NCI-H2227 (cell line): ENCODE results near the gene CAMSAP1.

Experiments used
- DNase-seq: peaks from one replicate; lab custom pipeline; 2025; ENCODE audit not compliant: unreplicated experiment; lab: John Stamatoyannopoulos, UW

CAMSAP1 gene

DNA sequence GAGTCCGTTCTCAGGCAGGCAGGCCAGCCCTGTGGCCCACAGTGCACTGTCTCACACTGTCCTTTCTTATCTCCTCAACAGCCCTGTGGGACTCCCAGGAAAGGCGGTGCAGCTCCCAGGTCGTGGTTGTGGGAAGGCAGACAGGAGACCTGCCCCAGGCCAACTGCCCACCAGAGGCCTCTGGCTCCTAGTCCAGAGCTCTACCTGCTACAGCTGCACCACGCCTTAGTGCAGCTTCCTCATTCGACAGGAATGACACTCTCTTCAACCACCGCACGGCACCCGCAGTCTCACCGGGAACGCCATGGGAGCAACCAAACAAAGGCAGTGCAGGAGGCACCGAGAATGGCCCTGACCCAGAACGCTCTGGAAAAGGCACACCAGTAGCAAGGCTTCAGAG, 25.3 kb downstream of the CAMSAP1 start:
- no peak for DNase-seq

DNA sequence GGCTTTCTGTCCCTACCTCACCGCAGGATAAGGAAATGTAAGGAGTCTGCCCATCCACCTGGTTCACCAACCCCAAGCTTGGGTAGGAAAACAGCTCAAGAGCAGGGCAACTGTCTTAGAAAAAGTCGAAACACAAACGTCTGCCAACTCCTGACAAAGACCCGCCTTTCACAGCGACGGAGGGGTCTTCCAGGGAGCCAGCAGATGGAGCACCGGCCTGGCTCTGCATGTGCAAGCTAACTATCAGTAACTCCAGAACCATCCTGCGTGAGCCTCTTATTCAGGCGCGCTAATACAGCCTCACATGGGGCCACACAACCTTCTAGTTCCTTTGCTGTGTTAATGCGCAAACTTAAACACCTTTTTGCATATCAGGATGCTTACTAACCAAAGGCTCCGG, 26.9 kb downstream of the CAMSAP1 start:
- DNase-seq, result no peak

DNA sequence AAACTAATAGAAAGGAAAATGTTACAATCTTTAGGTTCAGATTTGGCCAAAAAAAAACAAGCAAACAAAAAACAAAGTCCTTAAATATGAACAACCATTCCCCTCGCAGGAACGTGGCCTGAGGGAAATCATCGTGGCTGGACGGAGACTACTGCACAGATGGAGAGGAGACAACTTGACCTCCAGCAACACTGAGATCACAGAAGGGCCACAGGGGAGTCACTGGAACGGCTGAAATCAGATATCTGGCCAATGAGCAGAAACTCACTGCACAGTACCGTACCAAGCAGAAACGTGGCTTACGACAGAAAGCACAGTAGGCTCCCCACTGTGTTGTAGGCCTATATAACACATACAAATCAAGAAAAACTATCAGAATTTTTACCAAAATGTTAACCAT, 27.7 kb downstream of the CAMSAP1 start:
- no peak for DNase-seq

DNA sequence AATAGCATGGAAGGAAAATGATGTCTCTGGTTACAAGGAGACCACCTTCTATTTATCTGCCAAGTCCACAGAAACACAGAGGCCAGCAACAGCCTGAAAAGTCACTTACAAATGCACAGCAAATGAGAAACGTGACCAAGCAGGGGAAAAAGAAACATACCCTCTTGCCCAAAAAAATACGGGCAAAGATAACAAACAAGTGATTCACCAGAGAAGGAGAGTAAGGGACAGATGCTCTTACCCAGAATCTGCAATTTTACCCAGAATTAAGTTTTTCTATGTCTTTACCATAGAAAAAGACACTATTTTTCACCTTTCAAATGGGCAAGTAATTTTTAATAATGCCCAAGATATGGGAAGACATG, 28.1 kb downstream of the CAMSAP1 start:
- DNase-seq, result no peak

DNA sequence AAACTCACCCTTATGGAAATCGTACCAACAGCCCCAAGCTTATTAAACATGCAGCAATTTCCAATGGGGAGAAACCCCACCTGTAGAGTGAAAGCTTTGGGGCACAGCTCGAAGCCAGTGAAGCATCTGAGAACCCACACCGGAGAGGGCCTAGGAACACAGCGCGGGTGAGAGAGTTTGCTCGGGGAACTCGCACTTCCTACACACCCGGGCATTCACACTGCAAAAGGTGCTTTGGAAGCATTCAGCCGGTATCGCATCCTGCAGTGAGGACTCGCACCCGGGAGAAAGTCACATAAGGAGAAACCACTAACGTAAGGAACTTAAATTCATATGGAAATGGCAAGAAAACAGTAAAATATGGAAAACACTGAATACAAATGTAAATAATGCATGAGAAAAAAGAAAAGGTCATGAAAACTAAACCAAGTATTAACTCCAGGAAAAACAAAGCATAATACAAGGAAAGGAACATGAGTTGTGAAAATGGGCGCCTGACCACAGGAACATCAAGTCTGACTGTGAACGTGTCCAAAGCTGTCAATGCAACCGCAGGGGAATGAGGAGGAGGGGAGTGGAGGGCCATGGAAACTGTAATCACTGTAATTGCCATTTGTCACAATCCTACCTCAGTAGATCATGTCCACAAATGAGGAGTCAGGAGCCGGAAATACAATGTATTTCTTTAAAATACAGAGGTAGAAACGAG, 28.7 kb downstream of the CAMSAP1 start:
- DNase-seq, result no peak

DNA sequence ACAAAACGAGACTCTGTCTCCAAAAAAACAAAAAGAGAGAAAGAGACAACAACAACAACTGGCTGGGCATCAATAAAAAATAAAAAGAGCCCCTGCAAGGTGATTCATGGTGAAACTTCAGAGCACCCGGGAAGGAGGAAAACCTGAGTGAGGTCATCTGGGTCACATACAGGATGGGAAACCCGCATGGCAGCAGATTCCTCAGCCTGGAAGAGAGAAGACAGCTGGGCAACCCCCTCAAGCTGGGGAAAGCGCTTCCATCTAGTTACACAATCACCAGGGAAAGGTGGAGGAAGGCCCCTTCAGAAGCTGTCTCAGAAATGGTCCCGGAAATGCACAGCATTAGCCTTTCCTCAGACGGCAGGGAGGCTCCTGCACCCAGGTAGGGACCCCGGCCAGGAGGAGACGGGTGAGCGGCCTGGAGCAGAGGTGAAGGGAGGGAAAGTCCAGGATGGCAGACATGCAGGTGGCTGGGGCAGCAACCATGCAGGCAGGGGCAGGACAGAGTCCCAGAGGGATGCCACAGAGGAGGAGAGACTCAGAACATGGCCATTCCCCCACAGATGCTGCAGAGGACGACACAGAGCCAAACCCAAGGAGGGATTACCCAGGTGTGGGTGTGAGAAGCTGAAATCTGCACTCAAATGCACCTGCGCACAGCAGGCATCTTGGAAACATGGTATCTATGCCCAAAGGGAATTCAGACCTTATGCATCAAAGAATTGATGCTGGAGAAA, 29.4 kb downstream of the CAMSAP1 start:
- DNase-seq, result no peak

DNA sequence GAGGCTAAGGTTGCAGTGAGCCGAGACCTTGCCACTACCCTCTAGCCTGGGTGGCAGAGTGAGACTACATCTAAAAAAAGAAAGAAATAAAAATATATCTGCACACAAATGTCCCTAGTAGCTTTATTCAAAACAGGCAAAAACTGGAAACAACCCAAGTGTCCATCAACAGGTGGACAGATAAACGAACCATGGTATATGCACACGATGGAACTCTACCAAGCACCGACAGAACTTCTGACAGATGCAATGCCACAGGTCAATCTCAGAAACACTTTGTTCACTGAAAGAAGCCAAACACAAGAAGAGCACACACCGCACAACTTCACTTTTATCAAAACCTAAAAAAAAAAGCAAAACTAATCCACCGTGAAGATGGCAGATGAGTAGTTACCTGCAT, 30.4 kb downstream of the CAMSAP1 start:
- DNase-seq, result no peak

DNA sequence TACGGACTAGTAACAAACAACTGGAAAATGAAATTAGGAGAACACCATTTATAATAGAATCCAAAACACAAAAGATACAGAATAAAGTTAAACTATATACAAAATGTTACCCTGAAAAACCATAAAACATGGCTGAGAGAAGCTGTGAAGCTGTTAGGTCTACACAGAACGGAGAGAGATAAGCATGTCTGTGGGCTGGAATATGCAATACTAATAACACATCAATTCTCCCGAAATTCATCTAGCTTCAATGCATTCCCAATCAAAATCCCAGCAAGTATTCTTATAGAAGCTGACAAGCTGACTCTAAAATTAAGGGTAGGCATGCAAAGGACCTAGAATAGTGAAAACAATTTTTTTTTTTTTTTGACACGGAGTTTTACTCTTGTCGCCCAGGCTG, 32.5 kb downstream of the CAMSAP1 start:
- no peak for DNase-seq

DNA sequence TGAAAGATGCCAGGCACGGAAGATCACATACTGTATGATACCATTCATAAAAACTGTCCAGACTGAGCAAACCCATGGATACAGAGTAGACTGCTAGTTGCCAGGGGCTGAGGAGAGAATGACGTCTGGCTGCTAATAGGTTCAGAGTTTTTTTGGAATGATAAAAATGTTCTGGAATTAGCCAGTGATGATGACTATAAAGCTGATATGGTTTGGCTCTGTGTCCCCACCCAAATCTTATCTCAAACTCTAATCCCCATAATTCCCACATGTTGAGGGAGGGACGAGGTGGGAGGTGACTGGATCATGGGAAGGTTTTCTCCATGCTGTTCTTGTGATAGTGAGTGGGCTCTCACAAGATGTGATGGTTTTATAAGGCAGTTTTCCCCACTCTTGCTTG, 37.4 kb downstream of the CAMSAP1 start:
- no peak for DNase-seq

DNA sequence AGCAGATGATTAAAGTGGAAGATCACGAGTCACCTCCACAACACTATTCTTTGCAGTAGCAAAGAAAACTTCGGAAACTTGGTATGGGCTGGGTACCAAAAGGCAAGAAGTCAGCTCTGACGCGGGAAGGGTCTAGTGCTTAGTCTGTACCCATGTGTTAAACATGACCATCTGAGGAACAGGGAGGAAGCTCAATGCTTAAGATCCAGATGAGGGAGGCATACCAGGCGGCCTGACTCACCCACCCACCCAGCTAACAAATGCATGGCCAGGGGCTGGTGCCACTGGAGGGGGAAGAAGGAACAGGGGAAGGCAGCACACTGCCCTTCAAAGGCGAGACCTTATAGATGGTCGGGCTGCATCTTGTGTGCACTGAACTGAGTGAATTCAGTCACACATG, 41.8 kb downstream of the CAMSAP1 start:
- no peak for DNase-seq

DNA sequence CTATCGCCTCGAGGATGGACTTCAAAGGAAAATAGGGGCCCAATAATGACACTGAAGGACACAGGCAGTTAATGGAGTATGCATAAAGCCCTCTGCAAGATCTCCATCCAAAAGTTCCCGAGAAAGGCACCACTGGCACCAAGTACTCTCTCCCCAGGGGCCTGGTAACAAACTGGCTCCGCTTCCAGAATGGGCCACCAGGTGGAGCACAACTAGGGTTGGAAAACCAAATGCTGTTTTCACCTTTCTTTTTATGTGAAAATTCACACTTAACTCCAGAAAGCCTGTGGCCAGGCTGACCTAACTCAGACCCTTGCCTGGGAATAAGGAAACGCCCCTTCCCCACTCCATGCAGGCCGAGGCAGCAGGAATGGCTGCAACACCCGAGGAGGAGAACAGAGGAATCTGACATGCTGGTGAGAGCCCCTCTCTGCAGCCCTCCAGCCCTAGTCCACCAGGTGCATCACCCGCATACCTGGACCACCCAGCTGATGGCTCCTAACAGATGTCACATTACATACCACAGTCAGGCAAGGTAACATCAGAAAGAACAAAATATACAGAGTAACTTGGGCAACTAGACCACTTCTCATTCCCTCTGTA, 42.8 kb downstream of the CAMSAP1 start:
- DNase-seq, result peak; percentile 61

DNA sequence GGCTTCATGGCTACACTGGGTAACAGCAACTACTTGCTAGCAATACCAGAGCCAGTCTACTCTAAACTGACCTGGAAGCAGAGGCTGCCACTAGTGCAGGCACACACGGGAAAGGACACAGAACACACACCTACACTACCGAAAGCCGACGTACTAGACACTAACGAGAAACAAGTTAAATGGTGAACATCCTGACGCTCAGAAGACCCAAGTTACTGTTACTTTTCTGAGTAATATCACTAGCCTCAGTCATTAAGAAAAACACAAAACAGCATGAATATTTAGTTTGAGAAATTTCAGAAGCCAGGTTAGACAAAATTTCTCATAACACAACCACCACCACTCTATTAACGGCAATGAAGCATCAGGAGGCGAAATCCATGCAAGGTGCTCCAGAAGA, 44.5 kb downstream of the CAMSAP1 start:
- DNase-seq, result no peak

DNA sequence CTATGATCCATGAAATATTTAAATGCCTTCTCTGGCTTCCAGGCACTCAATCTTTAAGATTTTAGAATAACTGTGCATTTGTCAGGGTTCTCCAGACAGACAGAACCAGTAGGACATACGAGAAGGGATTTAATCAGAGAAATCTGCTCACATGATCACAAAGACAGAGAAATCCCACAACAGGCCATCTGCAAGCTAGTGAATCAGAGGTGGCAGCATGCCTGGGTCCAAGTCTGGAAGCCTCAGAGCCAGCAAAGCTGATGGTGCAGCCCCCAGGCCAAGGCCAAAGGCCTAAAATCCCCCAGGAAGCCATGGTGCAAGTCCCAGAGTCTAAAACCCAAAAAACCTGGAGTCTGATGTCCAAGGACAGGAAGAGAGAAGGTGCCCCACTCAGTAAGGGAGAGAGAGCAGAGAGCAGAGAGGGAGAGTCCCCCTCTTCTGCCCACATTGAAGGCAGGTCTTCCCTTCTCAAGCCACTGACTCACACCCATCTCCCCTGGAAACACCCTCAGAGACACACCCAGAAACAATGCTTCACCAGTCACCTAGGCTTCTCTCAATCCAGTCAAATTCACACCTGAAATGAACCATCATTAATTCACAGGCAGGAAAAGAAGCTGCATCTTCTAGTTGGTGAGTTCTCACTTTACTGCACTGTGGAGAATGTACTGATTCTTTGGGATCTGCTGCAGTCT, 48.7 kb downstream of the CAMSAP1 start:
- no peak for DNase-seq

DNA sequence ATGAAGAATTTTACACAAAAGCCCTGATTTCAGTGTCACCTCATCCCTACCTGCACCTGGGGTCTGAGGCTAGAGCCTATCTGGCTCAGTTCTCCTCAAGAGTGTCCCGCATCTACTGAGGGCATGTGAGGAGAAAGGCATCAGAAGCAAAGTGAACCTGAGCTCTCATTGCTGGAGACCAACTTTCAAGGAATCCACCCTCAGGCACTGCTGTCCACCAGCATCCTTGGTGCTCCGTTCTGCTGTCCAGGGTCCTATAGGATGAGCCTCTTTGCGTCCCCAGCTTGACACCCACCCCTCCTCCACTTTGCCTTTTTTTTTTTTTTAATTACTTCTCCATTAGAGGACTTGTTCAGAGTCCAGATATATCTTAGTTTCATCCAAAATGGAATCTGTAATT, 49.5 kb downstream of the CAMSAP1 start:
- no peak for DNase-seq

DNA sequence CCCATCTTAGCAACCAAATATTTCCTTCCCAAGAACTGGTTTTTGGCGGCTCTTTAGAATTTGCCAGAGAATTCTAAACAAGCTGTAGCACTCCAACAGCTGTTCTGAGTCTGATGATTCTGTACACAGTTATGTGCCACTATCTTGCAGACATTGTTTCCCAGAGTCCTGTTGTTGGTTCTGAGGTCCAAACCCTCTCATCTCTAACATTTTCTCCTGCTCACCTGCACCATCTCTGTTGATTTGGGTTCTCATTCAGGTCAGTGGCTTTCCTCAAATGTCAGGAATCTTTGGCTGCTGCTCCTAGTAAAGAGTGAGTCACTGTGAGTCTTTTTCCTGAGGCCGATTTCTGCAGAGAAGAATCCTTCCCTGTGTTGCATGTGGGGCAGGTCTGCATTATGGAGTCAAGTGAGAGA, 50.0 kb downstream of the CAMSAP1 start:
- DNase-seq, result no peak

DNA sequence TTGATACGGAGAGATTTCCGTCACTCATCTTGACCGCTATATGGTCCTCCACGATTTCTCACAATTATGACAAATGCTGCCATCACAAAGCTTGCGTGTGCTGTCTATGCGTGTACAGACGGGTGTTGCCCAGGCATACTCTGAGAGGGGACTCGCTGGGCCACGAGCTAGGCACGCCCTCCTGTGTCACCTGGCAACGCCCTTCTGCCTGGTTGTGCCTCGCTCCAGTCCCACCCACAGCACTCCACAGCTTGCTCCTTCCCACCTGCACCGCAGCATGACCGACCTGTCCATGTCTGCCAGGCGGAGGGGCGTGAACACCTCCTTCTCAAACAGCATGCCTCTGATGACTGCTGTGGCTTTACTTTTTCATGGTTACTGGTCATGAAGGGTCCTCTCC, 55.6 kb downstream of the CAMSAP1 start:
- no peak for DNase-seq

DNA sequence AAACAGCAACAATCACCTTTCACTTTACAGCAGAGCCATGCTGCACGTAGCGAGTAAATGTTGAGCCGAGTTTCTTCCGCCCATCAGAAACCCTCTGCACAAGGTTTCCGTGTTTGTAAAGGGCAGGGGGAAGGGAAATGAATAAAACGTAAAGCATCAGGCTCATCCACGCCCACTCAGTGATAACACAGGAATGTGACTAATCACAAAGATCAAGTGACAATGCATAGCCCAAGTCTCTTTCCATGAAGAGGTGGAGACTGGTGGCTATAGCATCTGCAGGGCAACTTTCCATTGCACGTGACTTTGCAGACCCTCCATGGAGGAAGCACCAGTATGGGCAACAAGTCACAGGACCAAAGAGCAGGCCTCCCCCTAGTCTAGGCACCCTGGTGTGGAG, 56.6 kb downstream of the CAMSAP1 start:
- DNase-seq, result no peak

DNA sequence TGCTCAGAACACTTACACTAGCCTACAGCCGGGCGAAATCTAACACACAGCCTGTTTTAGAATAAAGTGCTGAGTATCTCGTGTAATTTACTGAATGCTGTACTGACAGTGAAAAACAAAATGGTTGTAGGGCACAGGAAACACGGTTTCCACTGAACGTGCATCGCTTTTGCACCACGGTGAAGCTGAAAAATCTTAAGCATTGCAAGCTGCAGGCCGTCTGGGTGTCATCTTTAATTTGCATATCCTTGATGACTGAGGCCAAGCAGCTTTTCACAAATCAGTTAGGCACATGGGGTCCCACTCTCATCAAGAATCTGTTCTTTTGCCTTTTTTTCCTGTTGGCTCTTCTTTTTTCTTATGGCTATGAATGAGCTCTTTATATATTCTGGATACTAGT, 58.2 kb downstream of the CAMSAP1 start:
- DNase-seq, result no peak

DNA sequence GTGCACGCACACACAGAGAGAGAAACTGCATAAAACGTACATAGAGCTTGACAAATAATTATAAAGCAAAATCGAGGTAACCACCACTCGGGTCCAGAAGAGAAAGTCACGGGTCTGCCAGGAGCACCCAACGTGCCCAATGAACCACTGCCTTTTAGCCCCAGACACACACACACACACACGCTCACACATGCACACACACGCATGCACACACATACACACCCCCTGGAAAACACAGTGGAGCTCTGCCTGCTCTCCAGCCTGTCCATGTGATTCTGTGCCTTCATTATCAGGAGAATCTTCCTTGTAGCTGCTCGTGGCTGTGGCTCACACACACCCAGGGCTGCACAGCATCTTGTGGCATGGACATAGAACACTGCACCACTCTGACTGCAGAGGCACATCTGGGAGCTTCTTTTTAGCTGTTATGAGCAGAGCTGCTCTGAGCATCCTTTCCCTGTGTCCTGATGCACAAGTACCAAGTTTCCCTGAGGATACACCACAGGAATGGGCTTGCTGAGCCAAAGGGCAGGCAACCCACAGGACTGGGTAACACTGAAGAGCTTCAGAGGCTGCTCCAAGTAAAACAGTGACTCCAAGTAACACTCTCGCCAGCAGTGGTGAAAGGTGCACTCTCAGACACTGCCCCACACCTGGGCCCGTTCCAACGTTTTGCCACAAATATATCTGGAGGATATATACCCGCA, 58.9 kb downstream of the CAMSAP1 start:
- no peak for DNase-seq

DNA sequence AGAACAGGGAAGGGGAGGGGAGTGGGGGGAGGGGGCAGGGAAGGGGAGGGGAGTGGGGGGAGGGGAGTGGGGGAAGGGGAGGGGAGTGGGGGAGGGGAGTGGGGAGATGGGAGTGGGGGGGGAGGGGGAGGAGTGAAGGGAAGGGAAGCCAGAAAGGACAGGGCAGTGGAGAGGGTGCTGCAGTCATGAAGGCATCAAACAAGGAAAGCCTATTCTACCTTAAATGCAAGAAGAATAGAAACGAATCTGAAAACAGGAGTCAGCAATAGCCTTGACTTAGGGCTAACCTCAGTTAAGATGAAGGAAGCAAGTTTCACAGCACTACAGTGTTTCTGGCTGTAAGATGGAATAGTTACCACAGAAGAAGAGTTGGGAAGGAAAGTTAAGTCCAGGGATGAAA, 59.5 kb downstream of the CAMSAP1 start:
- no peak for DNase-seq

DNA sequence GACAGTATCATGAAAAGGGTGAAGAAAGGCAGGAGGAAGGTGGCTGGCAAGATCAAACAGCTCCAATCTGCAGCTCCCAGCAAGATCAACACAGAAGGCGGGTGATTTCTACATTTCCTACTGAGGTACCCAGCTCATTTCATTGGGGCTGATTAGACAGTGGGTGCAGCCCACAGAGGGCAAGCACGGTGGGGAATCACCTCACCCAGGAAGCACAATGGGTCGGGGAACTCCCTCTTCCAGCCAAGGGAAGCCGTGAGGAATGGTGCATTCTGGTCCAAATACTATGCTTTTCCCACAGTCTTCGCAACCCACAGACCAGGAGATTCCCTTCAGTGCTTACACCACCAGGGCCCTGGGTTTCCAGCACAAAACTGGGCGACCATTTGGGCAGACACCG, 66.8 kb downstream of the CAMSAP1 start:
- DNase-seq, result no peak
